Ovary (tissue), 9 donors: ENCODE results near the gene SLC13A4. TPM values are rescaled to one million over a fixed set of nuclear protein-coding genes. Genes with fewer than 3 reads are reported as not detected.

Source experiments
- DNase-seq, 5 donors: peaks; one replicate each; pipeline ENCODE4 v3.0.0-alpha.2; 2019 to 2020
- H3K27ac ChIP-seq, 2 donors: fragments of 200-600 bp; one replicate each; pipeline versions ENCODE4 v1.5.1 to v1.8.0; 2019 to 2022
- H3K27me3 ChIP-seq: fragments of 200-600 bp; one replicate; pipeline ENCODE4 v1.8.0; 2022
- H3K36me3 ChIP-seq: fragments of 200-600 bp; sonication (generic); one replicate; pipeline ENCODE4 v1.5.1; 2019
- H3K4me1 ChIP-seq: one replicate; pipeline ENCODE4 v1.8.1; 2013; ENCODE audit warnings: mild to moderate bottlenecking, moderate library complexity; ENCODE audit not compliant: insufficient read depth
- H3K4me3 ChIP-seq: fragments of 200-600 bp; sonication (generic); one replicate; pipeline ENCODE4 v1.5.1; 2017
- H3K9me3 ChIP-seq, 2 donors: fragments of 200-600 bp in 1 of 2; sonication (generic) in 1 of 2; one replicate each; pipeline versions ENCODE4 v1.5.1 to v1.8.1; 2013 to 2019; ENCODE audit warnings: mild to moderate bottlenecking in 1 of 2, moderate library complexity in 1 of 2
- EP300 ChIP-seq: sonication (generic); formaldehyde crosslinking; IDR thresholded peaks from one replicate; pipeline ENCODE4 v1.6.1; 2017; ENCODE audit warnings: antibody characterized with exemption
- POLR2A ChIP-seq: fragments of 450-650 bp; IDR thresholded peaks from one replicate; pipeline ENCODE4 v1.6.1; 2017; ENCODE audit warnings: antibody characterized with exemption, mild to moderate bottlenecking, moderate library complexity
- WGBS, 3 donors: extraction: QIAGEN DNeasy Blood & Tissue Kit in 1 of 3; methylation state at CpG; one replicate each; pipeline versions ENCODE4 v1.1.5 to v1.1.7; 2013 to 2017; 5-methylcytosine and 5-hydroxymethylcytosine counted together
- intact Hi-C, 4 donors: fragments of 100-400 bp; cut with DNase I; formaldehyde crosslinking; loops; one replicate each; pipeline versions ENCODE4 v1.11.0 to v1.15.1; 2022 to 2023
- polyA plus RNA-seq, 2 donors: library from polyadenylated mRNA; stranded (reverse); fragments of 200-250 nt in 1 of 2; fragments of 350-450 nt in 1 of 2; fragmentation: Illumina TruSeq in 1 of 2; extraction: RNeasy Lipid Tissue Mini Kit (QIAGEN cat#74804) in 1 of 2; gene quantifications; one replicate each; pipeline ENCODE4 v1.2.3, GENCODE V29; 2013 to 2014
- total RNA-seq, 7 donors: library from RNA; depleted of rRNA in 2 of 7; stranded (reverse); fragments of >200 nt in 2 of 7; fragmentation: NEBNext Ultra II Directional in 3 of 7; extraction: Animal tissue kit (Norgen Biotek cat#: 25700) in 3 of 7; gene quantifications; one replicate each; pipeline versions ENCODE4 v1.1.0 to v1.2.4, GENCODE V29; 2016 to 2023
- TF ChIP-seq, protein P1 (sequence below), 3 donors: fragments of 450-650 bp in 2 of 3; fragments of 200-600 bp in 1 of 3; IDR thresholded peaks; one replicate each; pipeline versions ENCODE4 v1.5.1 to v1.8.0; 2016 to 2022; ENCODE audit warnings: antibody characterized with exemption in 3 of 3, mild to moderate bottlenecking in 1 of 3
- donor health status: DM: no; HTN: no; CAD: no; lungs with moderate emphysema.
- donor health status: DM: no; HTN: no; CAD: no.
- donor health status: Bipolar disorder and iron deficiency.
- donor health status: DM: yes; HTN: yes; CAD: no.
- donor health status: DM: no; HTN: no; CAD: no.
- donor health status: DM: yes; HTN: yes; CAD: no.

The SLC13A4 gene
- total and polyA plus RNA-seq, 9 donors, result 0.07 to 0.57 (median 0.18) TPM; not detected in 6

DNA sequence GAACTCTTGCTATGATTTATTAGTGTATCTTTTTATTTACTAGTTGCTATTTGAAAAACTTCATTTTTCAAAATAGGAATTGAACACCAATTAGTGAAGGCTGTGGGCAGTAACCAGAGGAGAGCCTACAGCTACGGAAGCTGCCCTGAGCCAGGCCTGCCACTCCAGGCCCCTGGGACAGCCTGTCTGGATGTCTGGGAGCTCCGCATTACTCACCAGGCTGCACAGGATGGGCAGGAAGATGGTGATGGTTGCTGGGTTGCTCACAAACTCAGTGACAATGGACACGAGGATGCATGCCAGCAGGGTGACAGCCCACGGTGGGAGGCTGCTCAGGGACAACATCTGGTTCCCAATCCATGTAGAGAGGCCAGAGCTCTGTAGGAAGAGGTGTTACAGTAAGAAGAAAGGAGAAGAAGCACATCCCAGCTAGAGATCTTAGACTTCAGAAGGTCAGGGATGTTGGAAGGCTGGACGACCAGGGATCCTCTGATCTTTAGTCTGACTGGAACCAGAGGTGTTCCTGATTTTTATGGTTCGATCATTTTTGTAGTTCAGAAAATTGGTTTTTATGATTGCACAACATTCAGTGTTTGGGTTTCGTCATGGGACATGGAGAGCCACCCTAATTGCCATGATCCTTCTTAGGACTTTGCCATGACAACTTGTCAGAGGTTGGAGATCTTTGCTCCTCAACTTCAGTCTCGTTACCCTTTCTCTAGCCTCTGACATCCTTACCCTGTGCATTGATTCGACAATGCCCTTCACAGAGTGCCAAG is 42.5 kb downstream of the SLC13A4 start:
- Histone ChIP-seq H3K36me3 (no peaks in the 10 kb centered on the region), H3K9me3 (no peaks in the 10 kb centered on the region), H3K4me3 (no peak overlapping the region), H3K27me3 (no peaks in the 10 kb centered on the region), H3K27ac (no peak overlapping the region), H3K4me1 (peaks cover 1% of the 10 kb centered on the region)
- DNase-seq, result no peak
- TF ChIP-seq EP300, result no peak
- TF ChIP-seq, protein P1, sequence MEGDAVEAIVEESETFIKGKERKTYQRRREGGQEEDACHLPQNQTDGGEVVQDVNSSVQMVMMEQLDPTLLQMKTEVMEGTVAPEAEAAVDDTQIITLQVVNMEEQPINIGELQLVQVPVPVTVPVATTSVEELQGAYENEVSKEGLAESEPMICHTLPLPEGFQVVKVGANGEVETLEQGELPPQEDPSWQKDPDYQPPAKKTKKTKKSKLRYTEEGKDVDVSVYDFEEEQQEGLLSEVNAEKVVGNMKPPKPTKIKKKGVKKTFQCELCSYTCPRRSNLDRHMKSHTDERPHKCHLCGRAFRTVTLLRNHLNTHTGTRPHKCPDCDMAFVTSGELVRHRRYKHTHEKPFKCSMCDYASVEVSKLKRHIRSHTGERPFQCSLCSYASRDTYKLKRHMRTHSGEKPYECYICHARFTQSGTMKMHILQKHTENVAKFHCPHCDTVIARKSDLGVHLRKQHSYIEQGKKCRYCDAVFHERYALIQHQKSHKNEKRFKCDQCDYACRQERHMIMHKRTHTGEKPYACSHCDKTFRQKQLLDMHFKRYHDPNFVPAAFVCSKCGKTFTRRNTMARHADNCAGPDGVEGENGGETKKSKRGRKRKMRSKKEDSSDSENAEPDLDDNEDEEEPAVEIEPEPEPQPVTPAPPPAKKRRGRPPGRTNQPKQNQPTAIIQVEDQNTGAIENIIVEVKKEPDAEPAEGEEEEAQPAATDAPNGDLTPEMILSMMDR (IDR thresholded peaks at IDR 0.05), result no peak
- TF ChIP-seq POLR2A, result no peak
- intact Hi-C loops, result no loop called here
- WGBS, 3 donors, result 87 to 91% (median 90%) methylated on average over 9 of the region's 9 CpGs

DNA sequence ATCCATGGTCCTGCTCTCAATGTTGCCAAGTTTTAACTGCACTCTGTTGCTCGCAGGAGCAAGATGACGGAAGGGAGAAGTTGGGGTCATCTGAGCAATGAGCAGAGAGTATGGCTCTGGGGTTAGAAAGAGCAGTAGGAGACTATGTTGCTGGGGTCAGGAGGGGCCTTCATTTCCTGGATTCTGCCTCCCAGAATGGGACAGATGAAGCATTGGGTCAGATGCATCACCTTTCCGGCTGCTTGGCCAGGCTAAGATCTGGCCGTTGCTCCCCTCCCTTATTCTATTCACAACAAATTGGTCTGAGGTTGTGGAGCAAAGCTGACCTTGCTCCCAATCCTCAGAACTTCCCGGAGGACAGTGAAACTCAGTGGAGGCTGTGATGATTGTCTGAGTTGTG is 43.3 kb downstream of the SLC13A4 start:
- Histone ChIP-seq H3K4me1 (peaks cover 1% of the 10 kb centered on the region), H3K27me3 (no peaks in the 10 kb centered on the region), H3K36me3 (no peaks in the 10 kb centered on the region), H3K9me3 (no peaks in the 10 kb centered on the region), H3K4me3 (no peak overlapping the region), H3K27ac (no peak overlapping the region)
- TF ChIP-seq, protein P1 (IDR thresholded peaks at IDR 0.05), result no peak
- TF ChIP-seq POLR2A (no peak), EP300 (no peak)
- WGBS, 3 donors, result 63 to 78% (median 71%) methylated on average over 5 of the region's 5 CpGs
- DNase-seq, result no peak
- intact Hi-C loops, result no loop called here

DNA sequence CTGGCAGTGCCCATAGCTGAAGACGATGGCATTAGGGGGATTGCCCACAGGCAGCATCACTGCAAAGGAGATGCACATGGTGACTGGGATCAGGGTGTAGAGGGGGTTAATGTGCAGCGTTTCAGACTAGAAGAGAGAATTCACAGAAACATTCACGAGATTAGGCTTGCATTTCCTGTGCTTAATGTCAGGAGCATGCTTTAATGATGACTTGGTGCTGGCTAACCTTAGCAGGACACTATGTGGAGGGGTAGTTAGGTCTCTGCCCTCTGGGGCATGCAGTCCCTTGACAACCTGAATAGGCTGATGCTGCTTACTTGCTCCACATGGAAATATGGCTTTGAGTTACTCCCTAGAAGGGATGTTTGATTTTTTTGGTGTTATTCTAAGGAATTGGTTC is 43.9 kb downstream of the SLC13A4 start:
- no peaks in the 10 kb centered on the region for H3K27me3 ChIP-seq
- TF ChIP-seq, protein P1 (IDR thresholded peaks at IDR 0.05), result no peak
- TF ChIP-seq POLR2A (no peak), EP300 (no peak)
- H3K9me3 ChIP-seq, result no peaks in the 10 kb centered on the region
- no peak overlapping the region for H3K4me3 ChIP-seq
- no peak overlapping the region for H3K27ac ChIP-seq
- H3K36me3 ChIP-seq, result no peaks in the 10 kb centered on the region
- intact Hi-C loops, result no loop called here
- peaks cover 1% of the 10 kb centered on the region for H3K4me1 ChIP-seq
- DNase-seq, result no peak
- 23 to 27% (median 23%) methylated on average over 3 of the region's 3 CpGs for WGBS, 3 donors

DNA sequence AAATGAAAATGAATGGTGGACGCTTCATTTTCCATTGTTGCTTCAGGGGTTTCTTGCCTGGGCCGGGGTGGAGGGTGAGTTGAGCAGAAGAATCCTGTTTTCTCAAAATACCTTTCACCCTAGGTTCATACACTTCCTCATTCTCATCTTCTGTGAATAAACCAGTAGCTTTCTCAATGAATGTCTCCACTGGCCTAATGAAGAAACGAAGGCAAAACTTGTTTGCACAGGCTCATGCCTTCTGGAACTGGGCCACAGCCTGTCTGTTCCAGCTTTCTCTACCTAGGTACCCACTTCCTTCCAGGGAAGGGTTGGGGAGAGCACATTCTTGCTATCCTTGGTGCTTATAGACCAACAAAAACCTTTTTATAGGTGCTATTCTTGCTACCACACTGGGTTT is 44.4 kb downstream of the SLC13A4 start:
- DNase-seq, result no peak
- H3K4me3 ChIP-seq, result no peak overlapping the region
- WGBS, 3 donors, result 87 to 90% (median 88%) methylated on average over 3 of the region's 3 CpGs
- intact Hi-C loops, result no loop called here
- no peaks in the 10 kb centered on the region for H3K36me3 ChIP-seq
- peaks cover 1% of the 10 kb centered on the region for H3K4me1 ChIP-seq
- H3K27me3 ChIP-seq, result no peaks in the 10 kb centered on the region
- no peak for TF ChIP-seq POLR2A
- TF ChIP-seq EP300, result no peak
- TF ChIP-seq, protein P1 (IDR thresholded peaks at IDR 0.05), result no peak
- no peak overlapping the region for H3K27ac ChIP-seq
- no peaks in the 10 kb centered on the region for H3K9me3 ChIP-seq
